Peyer's patch (tissue), 4 donors: Measurements from ENCODE around the gene TXNRD2. TPM values are rescaled to one million over a fixed set of nuclear protein-coding genes. Genes with fewer than 3 reads are reported as not detected.

Source experiments
- DNase-seq, 3 donors: peaks; one replicate each; pipeline ENCODE4 v3.0.0-alpha.2; 2017 to 2019
- H3K27ac ChIP-seq, 4 donors: fragments of 200-600 bp; sonication (generic); one replicate each; pipeline ENCODE4 v1.5.1; 2016 to 2019
- H3K27me3 ChIP-seq, 2 donors: fragments of 200-600 bp; sonication (generic); one replicate each; pipeline ENCODE4 v1.5.1; 2019
- H3K36me3 ChIP-seq, 3 donors: fragments of 200-600 bp; sonication (generic); one replicate each; pipeline ENCODE4 v1.5.1; 2016 to 2019
- H3K4me1 ChIP-seq, 4 donors: fragments of 200-600 bp; sonication (generic); one replicate each; pipeline ENCODE4 v1.5.1; 2016 to 2019
- H3K4me3 ChIP-seq, 4 donors: fragments of 200-600 bp; sonication (generic); 1 replicate in 3 of 4; 2 replicates in 1 of 4; pipeline ENCODE4 v1.5.1; 2016 to 2019; ENCODE audit warnings: mild to moderate bottlenecking in 1 of 4
- H3K9me3 ChIP-seq, 4 donors: fragments of 200-600 bp; sonication (generic); one replicate each; pipeline ENCODE4 v1.5.1; 2016 to 2019; ENCODE audit warnings: mild to moderate bottlenecking in 1 of 4
- CTCF ChIP-seq, 6 experiments: fragments of 450-650 bp in 4 of 6; fragments of 200-600 bp in 2 of 6; sonication (generic) in 1 of 6; IDR thresholded peaks; one replicate each; pipeline ENCODE4 v1.5.1; 2017 to 2019; ENCODE audit warnings: antibody characterized with exemption in 6 of 6, mild to moderate bottlenecking in 3 of 6, moderate library complexity in 1 of 6
- POLR2A ChIP-seq, 2 donors: fragments of 450-650 bp; IDR thresholded peaks; one replicate each; pipeline ENCODE4 v1.5.1; 2017; ENCODE audit warnings: antibody characterized with exemption in 2 of 2, mild to moderate bottlenecking in 2 of 2, moderate library complexity in 2 of 2
- total RNA-seq, 4 donors: library from RNA; depleted of rRNA; stranded (reverse); fragments of >200 nt; gene quantifications; one replicate each; pipeline ENCODE4 v1.1.0, GENCODE V29; 2016

Gene TXNRD2
- total RNA-seq, 4 donors from 2014 or later: 24.7 to 29.8 (median 27.2) TPM

DNA sequence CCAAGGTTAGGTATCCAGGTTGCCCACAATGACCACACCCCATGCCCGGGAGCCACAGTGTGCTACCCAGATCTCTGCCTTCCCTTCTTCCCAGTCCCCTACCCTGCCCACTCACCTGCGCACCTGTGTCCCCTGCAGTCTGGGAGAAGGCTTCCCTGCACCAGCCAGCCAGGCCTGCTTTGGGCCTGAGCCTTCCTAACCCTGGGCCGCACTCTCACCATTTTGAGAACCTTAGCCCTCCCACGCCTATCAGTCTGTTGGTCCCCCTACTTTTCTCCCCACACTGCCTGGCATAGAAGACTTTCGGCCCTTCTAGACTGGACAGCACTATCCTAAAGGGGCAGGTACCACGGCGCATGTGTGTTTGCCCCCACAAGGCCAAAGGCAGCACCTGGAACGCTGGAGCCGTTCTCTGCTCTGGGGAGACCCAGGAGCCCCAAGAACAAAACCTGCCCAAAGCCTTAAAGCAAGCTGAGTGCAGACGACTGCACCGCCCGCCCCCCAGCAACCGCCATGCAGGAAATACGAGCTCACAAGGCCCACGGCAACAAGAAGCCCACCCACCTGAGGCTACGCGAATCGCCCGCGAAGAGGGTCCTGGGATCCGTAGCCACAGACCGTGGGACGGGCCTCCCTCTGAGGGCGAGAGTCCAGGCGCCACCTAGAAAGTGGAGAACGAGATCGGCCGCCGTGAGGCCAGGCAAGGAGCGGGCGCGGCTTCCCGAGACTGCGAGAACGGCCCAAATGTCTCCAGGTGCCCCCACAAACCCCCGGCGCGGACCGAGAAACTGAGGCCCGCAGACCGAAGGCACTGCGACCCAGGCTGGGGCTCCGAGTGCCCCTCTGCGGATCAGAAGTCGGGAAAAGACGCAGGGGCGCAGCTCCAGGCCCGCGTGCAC is 87.5 kb downstream of the TXNRD2 start:
- peak overlapping the region; percentile 80 to 91 (median 84) for H3K4me3 ChIP-seq
- no peaks in the 10 kb centered on the region for H3K9me3 ChIP-seq
- peaks cover 0 to 16% (median 0%) of the 10 kb centered on the region in 3 donors for H3K36me3 ChIP-seq
- DNase-seq: peak in 1 of 3 donors; percentile 16
- H3K4me1 ChIP-seq: peaks cover 5 to 26% (median 14%) of the 10 kb centered on the region in 4 donors
- H3K27ac ChIP-seq: peak overlapping the region; percentile 92 to 95 (median 94)
- TF ChIP-seq POLR2A (IDR thresholded peaks at IDR 0.05): no peak
- TF ChIP-seq CTCF (IDR thresholded peaks at IDR 0.05): no peak
- no peaks in the 10 kb centered on the region for H3K27me3 ChIP-seq

GRCh38 chr22:19853058-19853878 is 88.3 kb downstream of the TXNRD2 start:
- H3K4me3 ChIP-seq: peak overlapping the region; percentile 80 to 91 (median 84)
- H3K4me1 ChIP-seq: peaks cover 5 to 26% (median 14%) of the 10 kb centered on the region in 4 donors
- TF ChIP-seq POLR2A (IDR thresholded peaks at IDR 0.05): no peak
- TF ChIP-seq CTCF (IDR thresholded peaks at IDR 0.05): no peak

DNA sequence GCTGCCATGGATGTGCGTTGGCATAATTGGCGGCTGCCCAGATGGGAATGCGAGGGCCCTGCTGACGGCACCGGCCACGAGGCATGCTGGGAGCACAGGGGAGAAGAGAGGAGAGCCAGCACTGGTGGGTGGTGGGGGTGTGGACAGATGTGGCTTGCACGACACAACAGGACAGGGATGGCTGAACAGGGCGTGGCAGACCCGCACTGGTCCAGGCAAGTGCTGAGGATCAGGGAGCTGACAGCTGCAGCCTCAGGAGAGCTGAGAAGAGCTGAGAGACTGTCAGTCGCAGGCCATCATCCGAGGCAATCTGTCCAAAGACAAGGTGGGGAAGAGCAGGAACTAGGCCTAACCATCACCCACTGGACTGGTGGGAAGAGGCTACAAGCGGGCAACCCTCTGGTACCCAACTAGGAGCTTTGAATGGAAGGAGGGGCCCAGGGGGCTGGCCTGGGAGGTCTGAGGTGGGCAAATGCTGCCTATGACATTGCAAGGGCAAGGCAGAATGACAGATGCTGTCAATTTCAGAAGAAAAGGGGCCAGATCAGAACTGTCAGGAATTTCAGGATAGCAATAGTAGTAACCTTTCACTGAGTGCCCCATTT is 89.3 kb downstream of the TXNRD2 start:
- TF ChIP-seq CTCF (IDR thresholded peaks at IDR 0.05) (no peak), POLR2A (IDR thresholded peaks at IDR 0.05) (no peak)
- Histone ChIP-seq H3K27me3 (no peaks in the 10 kb centered on the region), H3K4me1 (peaks cover 5 to 30% (median 14%) of the 10 kb centered on the region in 4 donors), H3K4me3 (no peak overlapping the region), H3K9me3 (no peaks in the 10 kb centered on the region), H3K27ac (no peak overlapping the region), H3K36me3 (peaks cover 0 to 16% (median 0%) of the 10 kb centered on the region in 3 donors)
- DNase-seq: peak in 1 of 3 donors; percentile 14

More at GRCh38 chr22:19853058-19853878, 88.3 kb downstream of the TXNRD2 start:
- Histone ChIP-seq H3K27ac (peak overlapping the region; percentile 92 to 95 (median 94)), H3K27me3 (no peaks in the 10 kb centered on the region), H3K9me3 (no peaks in the 10 kb centered on the region), H3K36me3 (peaks cover 0 to 16% (median 0%) of the 10 kb centered on the region in 3 donors)
- peak in 1 of 3 donors; percentile 15 for DNase-seq

GRCh38 chr22:19851291-19852176 is 90.1 kb downstream of the TXNRD2 start:
- no peak for TF ChIP-seq POLR2A (IDR thresholded peaks at IDR 0.05)
- no peak for TF ChIP-seq CTCF (IDR thresholded peaks at IDR 0.05)
- peaks cover 0 to 16% (median 0%) of the 10 kb centered on the region in 3 donors for H3K36me3 ChIP-seq
- H3K27me3 ChIP-seq: no peaks in the 10 kb centered on the region
- DNase-seq: no peak
- H3K9me3 ChIP-seq: no peaks in the 10 kb centered on the region
- H3K27ac ChIP-seq: no peak overlapping the region
- H3K4me3 ChIP-seq: no peak overlapping the region
- H3K4me1 ChIP-seq: peaks cover 5 to 30% (median 14%) of the 10 kb centered on the region in 4 donors
